Measurements from ENCODE around the gene FAM111B. TPM values are rescaled to one million over a fixed set of nuclear protein-coding genes. Genes with fewer than 3 reads are reported as not detected.
A peak's percentile ranks its signal among the peaks of the same experiment; 100 is the strongest.
"Not testable (repeated sequence)": the region's sequence is repeated elsewhere in the genome, so short reads cannot be mapped to it uniquely, and the experiment has no call there.

The FAM111B gene
- total RNA-seq, 2 donors from 2014 or later = 7.4 to 9.1 TPM

GRCh38 chr11:59119826-59120225 is 12.8 kb downstream of the FAM111B start:
- H3K4me1 Mint-ChIP-seq (ENCODE audit: low read depth) = no peaks in the 10 kb centered on the region
- no peak for ATAC-seq (replicated peaks in 1 of 2)
- no peak for DNase-seq
- H3K4me3 Mint-ChIP-seq = no peak overlapping the region
- H3K27me3 Mint-ChIP-seq (ENCODE audit: low read depth) = no peaks in the 10 kb centered on the region
- H3K27ac Mint-ChIP-seq = no peak overlapping the region
- H3K36me3 Mint-ChIP-seq (ENCODE audit: insufficient read depth in 2 of 2) = peaks cover 19 to 38% of the 10 kb centered on the region in 2 donors
- H3K9me3 Mint-ChIP-seq = peaks cover 2 to 9% of the 10 kb centered on the region in 2 donors

DNA sequence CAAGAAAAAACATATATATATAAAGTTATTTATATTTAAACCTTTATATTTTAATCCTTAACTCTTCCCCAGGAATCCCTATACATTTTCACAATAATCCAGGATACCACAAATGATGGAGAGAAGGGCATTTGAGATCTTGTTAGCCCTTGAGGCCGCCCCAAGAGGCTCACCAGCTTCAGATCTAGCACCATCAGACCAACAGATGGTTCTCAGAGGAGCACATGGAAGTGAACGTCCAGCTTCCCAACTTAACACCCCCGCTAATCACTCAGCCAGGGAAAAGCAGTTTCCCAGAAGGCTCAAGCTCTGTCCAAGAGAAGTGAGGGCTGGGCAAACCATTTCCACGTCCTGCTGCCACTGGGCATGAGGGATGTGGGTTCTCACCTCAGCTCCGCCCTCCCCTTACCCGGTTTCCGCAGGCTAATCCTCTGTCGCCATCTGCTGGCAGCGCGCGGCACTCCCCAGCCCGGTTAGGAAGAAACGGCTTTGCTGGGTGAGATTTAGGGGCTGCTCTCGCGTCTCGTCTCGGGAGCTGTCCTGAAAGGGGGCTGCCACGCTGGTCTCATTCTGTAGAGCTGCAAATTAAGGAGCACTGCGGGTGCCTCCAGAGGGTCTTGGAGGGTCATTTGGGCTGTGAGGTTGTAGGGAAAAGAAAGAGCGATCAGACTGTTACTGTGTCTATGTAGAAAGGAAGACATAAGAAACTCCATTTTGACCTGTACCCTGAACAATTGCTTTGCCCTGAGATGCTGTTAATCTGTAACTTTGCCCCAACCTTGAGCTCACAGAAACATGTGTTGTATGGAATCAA is 28.8 kb downstream of the FAM111B start:
- peaks cover 1 to 4% of the 10 kb centered on the region in 2 donors for H3K9me3 Mint-ChIP-seq
- ATAC-seq (replicated peaks in 1 of 2) = peak; percentile 100
- peak overlapping the region; percentile 56 to 73 for H3K4me3 Mint-ChIP-seq
- H3K27ac Mint-ChIP-seq = peak overlapping the region; percentile 35
- peaks cover 10 to 23% of the 10 kb centered on the region in 2 donors for H3K36me3 Mint-ChIP-seq (ENCODE audit: insufficient read depth in 2 of 2)
- no peaks in the 10 kb centered on the region for H3K27me3 Mint-ChIP-seq (ENCODE audit: low read depth)
- peaks cover 6% of the 10 kb centered on the region for H3K4me1 Mint-ChIP-seq (ENCODE audit: low read depth)
- DNase-seq = peak; percentile 90 to 93

- not testable (repeated sequence) for H3K27ac Mint-ChIP-seq; ATAC-seq (replicated peaks in 1 of 2); H3K9me3 Mint-ChIP-seq; H3K27me3 Mint-ChIP-seq (ENCODE audit: low read depth); H3K4me3 Mint-ChIP-seq; DNase-seq
- Mint-ChIP-seq H3K4me1 (ENCODE audit: low read depth) (peaks cover 13% of the 10 kb centered on the region), H3K36me3 (ENCODE audit: insufficient read depth in 2 of 2) (peaks cover 6 to 17% of the 10 kb centered on the region in 2 donors)
Observed at GRCh38 chr11:59136551-59136950, 29.5 kb downstream of the FAM111B start.

GRCh38 chr11:59137190-59137589 is 30.2 kb downstream of the FAM111B start:
- ATAC-seq (replicated peaks in 1 of 2) (no peak), DNase-seq (no peak)
- Mint-ChIP-seq H3K4me3 (no peak overlapping the region), H3K36me3 (ENCODE audit: insufficient read depth in 2 of 2) (peaks cover 5 to 11% of the 10 kb centered on the region in 2 donors), H3K4me1 (ENCODE audit: low read depth) (peaks cover 20% of the 10 kb centered on the region), H3K27ac (no peak overlapping the region), H3K27me3 (ENCODE audit: low read depth) (no peaks in the 10 kb centered on the region), H3K9me3 (peaks cover 0 to under 1% of the 10 kb centered on the region in 2 donors)

DNA sequence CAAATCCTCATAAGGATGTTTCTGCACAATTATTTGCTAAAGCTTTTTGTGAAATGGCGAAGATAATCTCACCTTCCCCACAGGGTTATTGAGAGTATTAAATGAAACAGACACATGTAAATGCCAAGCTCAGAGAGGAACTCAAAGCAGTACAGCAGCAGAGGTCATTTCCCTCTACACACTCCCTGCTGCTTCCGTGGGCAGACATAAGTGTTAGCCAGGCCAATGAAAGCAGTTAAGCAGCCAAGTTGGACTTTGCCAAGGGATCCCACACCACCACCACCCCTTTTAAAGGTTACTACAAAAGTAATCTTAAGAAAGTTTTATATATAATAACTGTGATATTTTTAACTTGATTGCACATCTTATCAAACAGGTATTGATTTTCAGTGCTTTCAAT is 31.6 kb downstream of the FAM111B start:
- Mint-ChIP-seq H3K4me1 (ENCODE audit: low read depth) (peaks cover 34% of the 10 kb centered on the region), H3K9me3 (no peaks in the 10 kb centered on the region), H3K27ac (no peak overlapping the region), H3K36me3 (ENCODE audit: insufficient read depth in 2 of 2) (peaks cover 0 to 6% of the 10 kb centered on the region in 2 donors), H3K27me3 (ENCODE audit: low read depth) (no peaks in the 10 kb centered on the region), H3K4me3 (no peak overlapping the region)
- ATAC-seq (replicated peaks in 1 of 2) = no peak
- no peak for DNase-seq

DNA sequence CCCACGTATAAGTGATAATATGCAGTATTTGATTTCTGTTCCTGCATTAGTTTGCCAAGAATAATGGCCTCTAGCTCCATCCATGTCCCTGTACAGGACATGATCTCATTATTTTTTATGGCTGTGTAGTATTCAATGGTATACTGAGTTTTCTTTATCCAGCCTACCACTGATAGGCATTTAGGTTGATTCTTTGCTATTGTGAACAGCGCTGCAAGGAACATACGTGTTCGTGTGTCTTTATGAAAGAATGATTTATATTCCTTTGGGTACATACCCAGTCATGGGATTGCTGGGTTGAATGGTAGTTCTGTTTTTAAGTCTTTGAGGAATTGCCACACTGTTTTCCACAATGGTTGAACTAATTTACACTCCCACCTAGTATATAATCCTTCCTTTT is 34.2 kb downstream of the FAM111B start:
- Mint-ChIP-seq H3K36me3 (ENCODE audit: insufficient read depth in 2 of 2) (peaks cover 0 to 13% of the 10 kb centered on the region in 2 donors), H3K27me3 (ENCODE audit: low read depth) (no peaks in the 10 kb centered on the region), H3K4me3 (peak overlapping the region; percentile 88 to 95), H3K27ac (peak overlapping the region; percentile 80), H3K9me3 (no peaks in the 10 kb centered on the region), H3K4me1 (ENCODE audit: low read depth) (peaks cover 47% of the 10 kb centered on the region)
- ATAC-seq (replicated peaks in 1 of 2) (no peak), DNase-seq (no peak)

DNA sequence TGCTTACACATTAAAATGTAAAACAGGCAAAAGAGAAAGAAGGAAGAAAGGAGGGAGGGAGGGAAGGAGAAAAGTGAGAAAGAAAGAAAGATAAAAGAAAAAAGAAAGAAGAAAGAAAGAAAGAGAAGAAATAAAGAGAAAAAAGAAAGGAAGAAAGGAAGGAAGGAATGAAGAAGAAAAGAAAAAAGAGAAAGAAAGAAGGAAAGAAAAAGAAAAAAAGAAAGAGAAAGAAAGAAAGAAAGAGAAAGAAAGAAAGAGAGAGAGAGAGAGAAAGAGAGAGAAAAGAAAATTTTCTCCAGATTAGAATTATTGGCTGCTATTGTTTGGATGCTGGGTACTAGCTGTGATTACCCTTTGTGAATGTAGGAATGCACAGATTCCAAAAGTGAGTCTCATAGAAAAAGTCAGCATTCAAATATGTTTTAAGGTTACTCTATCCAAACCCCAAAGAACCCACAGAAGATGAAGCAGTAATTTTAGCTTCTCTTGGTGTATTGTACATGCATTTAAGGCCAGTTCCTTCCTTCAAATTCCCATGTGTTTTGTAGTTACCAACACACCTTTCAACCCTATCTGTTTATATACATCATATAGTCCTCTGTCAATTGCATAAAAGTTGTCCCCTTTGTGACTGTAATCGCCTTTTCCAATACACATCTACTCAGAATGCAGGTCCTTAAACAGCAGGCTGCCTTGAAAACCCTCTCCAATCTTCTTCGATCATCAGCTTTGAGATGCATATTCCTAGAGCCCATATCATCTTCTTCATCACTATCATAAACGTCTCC is 34.8 kb downstream of the FAM111B start:
- H3K27me3 Mint-ChIP-seq (ENCODE audit: low read depth) = no peaks in the 10 kb centered on the region
- H3K4me1 Mint-ChIP-seq (ENCODE audit: low read depth) = peaks cover 52% of the 10 kb centered on the region
- H3K27ac Mint-ChIP-seq = peak overlapping the region; percentile 80
- peak overlapping the region; percentile 88 to 95 for H3K4me3 Mint-ChIP-seq
- peaks cover 0 to 18% of the 10 kb centered on the region in 2 donors for H3K36me3 Mint-ChIP-seq (ENCODE audit: insufficient read depth in 2 of 2)
- DNase-seq (no peak), ATAC-seq (replicated peaks in 1 of 2) (no peak)
- H3K9me3 Mint-ChIP-seq = no peaks in the 10 kb centered on the region

- Mint-ChIP-seq H3K4me1 (ENCODE audit: low read depth) (peaks cover 62% of the 10 kb centered on the region), H3K9me3 (no peaks in the 10 kb centered on the region), H3K27ac (peak within 1 kb of the TSS; percentile 80), H3K4me3 (peak within 1 kb of the TSS; percentile 88 to 95), H3K36me3 (ENCODE audit: insufficient read depth in 2 of 2) (peaks cover 0 to 24% of the 10 kb centered on the region in 2 donors), H3K27me3 (ENCODE audit: low read depth) (no peaks in the 10 kb centered on the region)
- ATAC-seq (replicated peaks in 1 of 2) (peak; percentile 83 to 85), DNase-seq (peak; percentile 82 to 88)
Observed at GRCh38 chr11:59142530-59143507, 35.8 kb downstream of the FAM111B start, which contains the start of gene FAM111A. TSS of gene FAM111A (plus strand) at chr11:59142856. CDS start at chr11:59148873, 6,017 bp downstream.

DNA sequence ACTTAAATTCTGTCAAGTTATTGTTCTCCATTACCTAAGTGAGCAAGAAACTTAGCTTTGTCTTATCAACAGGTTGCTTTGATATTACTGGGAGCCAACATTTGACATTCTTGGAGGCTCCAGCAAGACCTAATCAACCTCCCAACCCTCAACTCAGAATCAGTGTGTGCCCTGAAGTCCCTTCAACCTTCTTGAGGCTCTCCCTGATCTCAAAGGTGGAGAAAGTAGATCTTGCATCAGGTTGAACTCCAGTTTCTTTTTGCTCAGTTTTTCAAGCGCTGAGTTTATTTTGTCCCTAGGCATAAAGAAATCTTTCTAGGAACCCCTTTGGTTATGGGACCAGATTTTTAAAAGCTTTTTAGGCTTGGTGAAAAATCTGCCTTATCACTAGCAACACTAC is 37.1 kb downstream of the FAM111B start:
- Mint-ChIP-seq H3K36me3 (ENCODE audit: insufficient read depth in 2 of 2) (peaks cover 0 to 30% of the 10 kb centered on the region in 2 donors), H3K27ac (peak overlapping the region; percentile 80), H3K27me3 (ENCODE audit: low read depth) (no peaks in the 10 kb centered on the region), H3K4me3 (peak overlapping the region; percentile 88 to 95), H3K4me1 (ENCODE audit: low read depth) (peaks cover 75% of the 10 kb centered on the region), H3K9me3 (no peaks in the 10 kb centered on the region)
- DNase-seq (no peak), ATAC-seq (replicated peaks in 1 of 2) (no peak)

DNA sequence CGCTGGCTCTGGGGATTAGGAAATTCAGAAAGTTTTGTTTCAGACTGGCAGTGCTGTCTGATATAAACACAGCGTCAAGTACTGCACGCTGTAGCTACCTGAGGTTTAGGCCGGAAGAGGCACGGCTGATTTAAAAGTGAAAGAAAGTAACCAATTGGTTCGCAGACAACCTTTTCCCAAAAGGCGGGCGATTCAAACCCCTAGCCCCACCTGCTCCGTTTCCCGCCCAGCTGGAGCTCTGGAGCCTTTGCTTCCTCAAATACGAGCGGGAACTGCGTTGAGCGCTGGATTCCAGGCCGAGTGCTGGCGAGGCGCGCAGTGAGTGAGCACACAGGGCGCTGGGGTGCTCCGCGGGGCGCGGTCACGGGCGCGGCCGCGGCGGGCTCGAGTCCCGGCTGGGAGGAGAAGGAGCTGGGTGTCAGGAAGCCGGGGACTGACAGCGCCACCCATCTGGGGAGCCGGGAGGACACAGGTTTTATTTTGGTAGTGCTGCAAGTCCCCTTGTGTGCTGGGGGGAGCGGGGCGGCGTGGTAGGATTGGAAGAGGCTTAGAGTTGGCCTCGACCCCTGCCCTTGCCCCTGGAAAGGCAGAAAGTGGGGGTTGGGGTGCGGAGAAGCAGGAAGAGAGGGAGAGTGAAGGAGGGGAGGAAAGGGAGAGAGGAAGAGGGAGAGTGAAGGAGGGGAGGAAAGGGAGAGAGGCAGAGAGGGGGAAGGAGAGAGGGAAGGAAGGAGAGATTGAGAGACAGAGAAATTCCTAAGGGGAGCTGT is 37.7 kb downstream of the FAM111B start:
- Mint-ChIP-seq H3K4me1 (ENCODE audit: low read depth) (peaks cover 78% of the 10 kb centered on the region), H3K4me3 (peak overlapping the region; percentile 88 to 95), H3K27me3 (ENCODE audit: low read depth) (no peaks in the 10 kb centered on the region), H3K27ac (peak overlapping the region; percentile 80), H3K36me3 (ENCODE audit: insufficient read depth in 2 of 2) (peaks cover 0 to 33% of the 10 kb centered on the region in 2 donors), H3K9me3 (no peaks in the 10 kb centered on the region)
- DNase-seq (peak; percentile 74), ATAC-seq (replicated peaks in 1 of 2) (peak; percentile 69 to 73)

GRCh38 chr11:59145534-59145933 is 38.5 kb downstream of the FAM111B start:
- peaks cover 81% of the 10 kb centered on the region for H3K4me1 Mint-ChIP-seq (ENCODE audit: low read depth)
- no peaks in the 10 kb centered on the region for H3K27me3 Mint-ChIP-seq (ENCODE audit: low read depth)
- H3K4me3 Mint-ChIP-seq = peak overlapping the region; percentile 88 to 95
- ATAC-seq (replicated peaks in 1 of 2) = no peak
- H3K27ac Mint-ChIP-seq = peak overlapping the region; percentile 80
- H3K9me3 Mint-ChIP-seq = no peaks in the 10 kb centered on the region
- DNase-seq = no peak
- H3K36me3 Mint-ChIP-seq (ENCODE audit: insufficient read depth in 2 of 2) = peaks cover 0 to 37% of the 10 kb centered on the region in 2 donors

GRCh38 chr11:59151761-59152160 is 44.7 kb downstream of the FAM111B start:
- H3K36me3 Mint-ChIP-seq (ENCODE audit: insufficient read depth in 2 of 2) = peaks cover 6 to 34% of the 10 kb centered on the region in 2 donors
- H3K4me1 Mint-ChIP-seq (ENCODE audit: low read depth) = peaks cover 61% of the 10 kb centered on the region
- ATAC-seq (replicated peaks in 1 of 2) (peak; percentile 58 to 59), DNase-seq (no peak)
- H3K27me3 Mint-ChIP-seq (ENCODE audit: low read depth) = no peaks in the 10 kb centered on the region
- peaks cover 0 to 3% of the 10 kb centered on the region in 2 donors for H3K9me3 Mint-ChIP-seq
- peak overlapping the region; percentile 76 to 81 for H3K4me3 Mint-ChIP-seq
- H3K27ac Mint-ChIP-seq = peak overlapping the region; percentile 84

Data from activated T-cell treated with anti-CD3 and anti-CD28 coated beads, Interleukin-2, amount 50 U/mL, for 72 hours (primary cell).